ENCODE results near the gene ADH7.

- TF ChIP-seq CTCF (IDR thresholded peaks at IDR 0.05; ENCODE audit: low read depth, low read length) (no peak), POLR2A (IDR thresholded peaks at IDR 0.05; ENCODE audit: extremely low read depth, insufficient read length) (no peak), MAX (IDR thresholded peaks at IDR 0.05; ENCODE audit: low read depth, low read length) (no peak)
Measured at GRCh38 chr4:99378876-99379275, 56.3 kb downstream of the ADH7 start.

All from NB4 (cell line).